ENCODE data around the gene SLC5A1. TPM values are rescaled to one million over a fixed set of nuclear protein-coding genes. Genes with fewer than 3 reads are reported as not detected.

Gene SLC5A1
- total RNA-seq, 2 donors from 2014 or later, result 0.33 to 7.0 TPM

DNA sequence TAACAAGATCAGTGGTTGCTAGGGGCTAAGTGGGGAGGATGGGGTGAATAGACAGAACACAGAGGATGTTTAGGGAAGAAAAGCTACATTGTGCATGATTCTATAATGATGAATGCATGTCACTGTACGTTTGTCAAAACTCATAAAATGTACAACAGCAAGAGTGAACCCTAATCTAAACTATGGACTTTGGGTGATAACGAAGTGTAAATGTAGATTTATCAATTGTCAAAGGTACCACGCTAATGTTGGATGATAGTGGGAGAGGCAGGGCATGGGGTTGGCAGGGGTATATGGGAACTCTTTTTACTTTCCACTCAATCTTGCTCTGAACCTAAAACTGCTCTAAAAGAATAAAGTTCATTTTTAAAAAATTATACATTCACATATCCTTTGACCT, 21.3 kb upstream of the SLC5A1 start:
- DNase-seq, result no peak
- Histone ChIP-seq H3K36me3 (replicated peaks in 1 of 2; ENCODE audit: insufficient read depth in 1 of 2, low read depth in 2 of 2) (no peaks in the 10 kb centered on the region), H3K9me3 (no peaks in the 10 kb centered on the region), H3K4me3 (no peak overlapping the region), H3K4me1 (no peaks in the 10 kb centered on the region), H3K27ac (no peak overlapping the region), H3K27me3 (no peaks in the 10 kb centered on the region)
- intact Hi-C loops (cut with DNase I), result no loop called here
- WGBS, 2 donors, result 34 to 48% methylated on average over 3 of the region's 3 CpGs
- ATAC-seq, result no peak
- TF ChIP-seq POLR2A (IDR thresholded peaks at IDR 0.05), result no peak
- TF ChIP-seq, protein P1, sequence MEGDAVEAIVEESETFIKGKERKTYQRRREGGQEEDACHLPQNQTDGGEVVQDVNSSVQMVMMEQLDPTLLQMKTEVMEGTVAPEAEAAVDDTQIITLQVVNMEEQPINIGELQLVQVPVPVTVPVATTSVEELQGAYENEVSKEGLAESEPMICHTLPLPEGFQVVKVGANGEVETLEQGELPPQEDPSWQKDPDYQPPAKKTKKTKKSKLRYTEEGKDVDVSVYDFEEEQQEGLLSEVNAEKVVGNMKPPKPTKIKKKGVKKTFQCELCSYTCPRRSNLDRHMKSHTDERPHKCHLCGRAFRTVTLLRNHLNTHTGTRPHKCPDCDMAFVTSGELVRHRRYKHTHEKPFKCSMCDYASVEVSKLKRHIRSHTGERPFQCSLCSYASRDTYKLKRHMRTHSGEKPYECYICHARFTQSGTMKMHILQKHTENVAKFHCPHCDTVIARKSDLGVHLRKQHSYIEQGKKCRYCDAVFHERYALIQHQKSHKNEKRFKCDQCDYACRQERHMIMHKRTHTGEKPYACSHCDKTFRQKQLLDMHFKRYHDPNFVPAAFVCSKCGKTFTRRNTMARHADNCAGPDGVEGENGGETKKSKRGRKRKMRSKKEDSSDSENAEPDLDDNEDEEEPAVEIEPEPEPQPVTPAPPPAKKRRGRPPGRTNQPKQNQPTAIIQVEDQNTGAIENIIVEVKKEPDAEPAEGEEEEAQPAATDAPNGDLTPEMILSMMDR (IDR thresholded peaks at IDR 0.05), result no peak

DNA sequence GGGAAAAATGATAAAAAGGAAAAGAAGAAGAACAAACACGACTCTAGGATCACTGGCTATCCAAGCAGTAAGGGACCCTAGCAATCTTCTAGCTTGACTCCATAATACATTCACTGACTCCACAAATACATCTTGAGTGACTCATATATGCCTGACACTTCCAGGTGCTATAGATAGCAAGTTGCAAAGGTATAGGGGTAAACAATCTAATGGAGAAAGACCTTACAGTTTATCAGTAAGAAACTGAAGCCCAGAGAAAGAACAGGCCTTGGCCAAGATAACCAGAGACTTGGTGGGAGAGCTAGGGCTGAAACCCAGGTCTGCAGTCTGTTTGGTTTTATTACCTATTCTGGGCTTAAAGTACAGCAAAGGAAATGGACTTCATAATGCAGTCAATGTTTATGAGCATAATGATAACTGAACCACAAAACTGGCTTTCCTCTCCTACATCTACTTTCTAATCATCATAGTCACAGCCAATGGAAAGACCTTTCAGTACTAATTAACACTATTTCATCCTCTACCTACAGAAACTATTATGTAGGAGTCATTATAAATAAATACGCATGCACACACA, 19.7 kb upstream of the SLC5A1 start:
- WGBS, 2 donors, result 73 to 80% methylated on average over 2 of the region's 2 CpGs
- no peaks in the 10 kb centered on the region for H3K27me3 ChIP-seq
- H3K36me3 ChIP-seq (replicated peaks in 1 of 2; ENCODE audit: insufficient read depth in 1 of 2, low read depth in 2 of 2), result no peaks in the 10 kb centered on the region
- ATAC-seq (no peak), DNase-seq (no peak)
- H3K4me1 ChIP-seq, result no peaks in the 10 kb centered on the region
- no peak overlapping the region for H3K27ac ChIP-seq
- TF ChIP-seq POLR2A (IDR thresholded peaks at IDR 0.05), result no peak
- TF ChIP-seq, protein P1 (IDR thresholded peaks at IDR 0.05), result no peak
- intact Hi-C loops (cut with DNase I), result no loop called here
- no peaks in the 10 kb centered on the region for H3K9me3 ChIP-seq
- H3K4me3 ChIP-seq, result no peak overlapping the region

DNA sequence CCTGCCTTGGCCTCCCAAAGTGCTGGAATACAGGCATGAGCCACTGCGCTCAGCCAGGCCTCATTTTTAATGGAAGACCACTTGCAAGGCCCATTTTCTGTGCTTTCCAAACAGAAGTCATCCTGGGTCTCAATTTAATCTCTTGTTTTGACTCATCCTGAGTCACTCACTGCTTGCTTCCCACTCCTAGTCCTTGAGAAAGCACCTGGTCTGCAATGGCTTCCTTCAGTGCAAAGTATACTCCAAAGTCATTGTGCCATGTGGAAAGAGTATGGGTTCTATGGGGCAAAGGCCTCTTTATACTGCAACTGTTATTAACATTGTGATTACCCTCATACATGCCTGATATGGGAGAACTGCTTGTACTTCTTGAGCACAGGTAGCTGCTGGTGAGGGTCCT, 18.3 kb upstream of the SLC5A1 start:
- H3K9me3 ChIP-seq, result no peaks in the 10 kb centered on the region
- intact Hi-C loops (cut with DNase I), result no loop called here
- WGBS, 2 donors, result 83 to 89% methylated on average over 1 of the region's 1 CpG
- H3K4me3 ChIP-seq, result no peak overlapping the region
- no peaks in the 10 kb centered on the region for H3K27me3 ChIP-seq
- ATAC-seq, result no peak
- TF ChIP-seq POLR2A (IDR thresholded peaks at IDR 0.05), result no peak
- TF ChIP-seq, protein P1 (IDR thresholded peaks at IDR 0.05), result no peak
- no peaks in the 10 kb centered on the region for H3K36me3 ChIP-seq (replicated peaks in 1 of 2; ENCODE audit: insufficient read depth in 1 of 2, low read depth in 2 of 2)
- no peak for DNase-seq
- H3K4me1 ChIP-seq, result no peaks in the 10 kb centered on the region
- H3K27ac ChIP-seq, result no peak overlapping the region

DNA sequence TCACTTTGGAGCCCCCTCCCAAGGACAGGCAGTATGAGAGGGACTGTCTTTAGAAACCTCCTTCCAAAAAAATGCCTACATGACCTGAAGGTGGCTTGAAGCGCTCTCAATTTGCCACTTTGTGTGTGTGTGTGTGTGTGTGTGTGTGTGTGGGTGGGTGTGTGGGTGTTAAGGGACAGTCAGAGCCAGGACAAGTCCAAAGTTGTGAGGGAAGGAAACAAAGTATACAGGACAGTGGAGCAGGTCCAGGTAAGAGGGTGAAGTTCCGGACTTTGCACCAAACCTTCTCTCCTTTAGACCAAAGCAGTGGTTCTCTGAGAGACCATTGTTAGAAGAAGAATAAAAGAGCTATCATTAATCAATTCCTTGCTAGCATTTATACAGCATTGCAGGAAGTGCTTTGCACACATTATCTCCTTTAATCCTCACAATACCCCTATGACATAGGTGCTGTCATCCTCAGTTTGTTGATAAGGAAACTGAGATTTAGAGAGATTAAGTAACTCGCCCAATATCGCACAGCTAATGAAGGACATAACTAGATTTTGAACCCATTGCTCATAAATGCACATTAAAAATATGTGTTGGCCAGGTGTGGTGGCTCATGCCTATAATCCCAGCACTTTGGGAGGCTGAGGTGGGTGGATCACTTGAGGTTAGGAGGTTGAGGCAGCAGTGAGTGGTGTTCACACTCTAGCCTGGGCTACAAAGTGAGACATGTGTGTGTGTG, 12.4 kb upstream of the SLC5A1 start:
- TF ChIP-seq, protein P1 (IDR thresholded peaks at IDR 0.05), result no peak
- no peak for TF ChIP-seq POLR2A (IDR thresholded peaks at IDR 0.05)
- 67 to 68% methylated on average over 4 of the region's 4 CpGs for WGBS, 2 donors

DNA sequence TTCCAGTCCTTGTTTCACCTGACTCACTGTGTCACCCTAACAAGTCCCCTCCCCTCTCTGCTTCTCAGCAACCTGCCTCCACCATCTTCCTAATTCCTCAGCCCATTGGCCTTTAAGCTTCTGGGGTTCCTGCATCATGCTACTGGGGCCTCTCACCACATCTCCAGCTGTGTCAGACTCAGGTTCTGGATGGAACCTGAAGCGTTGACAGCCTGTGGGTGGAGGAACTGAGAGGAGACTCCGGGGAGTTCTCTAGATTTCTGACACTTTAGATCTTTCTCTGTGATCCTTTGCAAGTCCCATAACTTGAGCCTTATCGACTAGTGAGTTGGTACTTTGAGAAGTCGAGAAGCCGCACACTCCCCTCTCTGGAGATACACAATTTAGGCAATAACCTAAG, 11.6 kb upstream of the SLC5A1 start:
- DNase-seq (no peak), ATAC-seq (no peak)
- H3K4me3 ChIP-seq, result no peak overlapping the region
- intact Hi-C loops (cut with DNase I), result no loop called here
- no peaks in the 10 kb centered on the region for H3K9me3 ChIP-seq
- WGBS, 2 donors, result 82 to 88% methylated on average over 5 of the region's 5 CpGs
- no peaks in the 10 kb centered on the region for H3K27me3 ChIP-seq
- no peak overlapping the region for H3K27ac ChIP-seq
- H3K36me3 ChIP-seq (replicated peaks in 1 of 2; ENCODE audit: insufficient read depth in 1 of 2, low read depth in 2 of 2), result no peaks in the 10 kb centered on the region
- TF ChIP-seq, protein P1 (IDR thresholded peaks at IDR 0.05), result no peak
- TF ChIP-seq POLR2A (IDR thresholded peaks at IDR 0.05), result no peak
- no peaks in the 10 kb centered on the region for H3K4me1 ChIP-seq

More for the DNA sequence above, 12.4 kb upstream of the SLC5A1 start:
- intact Hi-C loops (cut with DNase I), result no loop called here
- no peak for ATAC-seq
- Histone ChIP-seq H3K4me1 (no peaks in the 10 kb centered on the region), H3K9me3 (no peaks in the 10 kb centered on the region), H3K27ac (no peak overlapping the region), H3K4me3 (no peak overlapping the region), H3K36me3 (replicated peaks in 1 of 2; ENCODE audit: insufficient read depth in 1 of 2, low read depth in 2 of 2) (no peaks in the 10 kb centered on the region), H3K27me3 (no peaks in the 10 kb centered on the region)
- DNase-seq, result no peak
